Cardiac muscle cell (in vitro differentiated cells and primary cell): ENCODE measurements around the gene OAF. TPM values are rescaled to one million over a fixed set of nuclear protein-coding genes. Genes with fewer than 3 reads are reported as not detected.

ENCODE experiments used
- DNase-seq, 2 donors: peaks; one replicate each; pipeline versions ENCODE4 v3.0.0 to v3.0.0-alpha.2; 2010 to 2017; ENCODE audit warnings: low read depth in 1 of 2, low spot score in 1 of 2
- H3K27ac ChIP-seq: fragments of 200-600 bp; sonication (generic); 2 replicates; pipeline ENCODE4 v1.5.1; 2016
- H3K27me3 ChIP-seq: fragments of 200-600 bp; sonication (generic); 2 replicates; pipeline ENCODE4 v1.6.0; 2016; ENCODE audit warnings: control low read depth
- H3K36me3 ChIP-seq: fragments of 200-600 bp; sonication (generic); 2 replicates; pipeline ENCODE4 v1.5.1; 2016; ENCODE audit warnings: control low read depth
- H3K4me1 ChIP-seq: fragments of 200-600 bp; sonication (generic); 2 replicates; pipeline ENCODE4 v1.8.1; 2017; ENCODE audit warnings: low read depth, mild to moderate bottlenecking, mixed run types
- H3K4me3 ChIP-seq: fragments of 200-600 bp; sonication (generic); 2 replicates; pipeline ENCODE4 v1.5.1; 2016; ENCODE audit warnings: mild to moderate bottlenecking
- H3K9me3 ChIP-seq: fragments of 200-600 bp; sonication (generic); 2 replicates; pipeline ENCODE4 v1.5.1; 2017; ENCODE audit warnings: low read depth, mild to moderate bottlenecking, control low read depth
- polyA plus RNA-seq: library from polyadenylated mRNA; unstranded; fragments of >200 nt; fragmentation: Nextera tagmentation; extraction: Ambion mirVana; gene quantifications from 2 replicates; pipeline ENCODE4 v1.2.1, GENCODE V29; 2016
- total RNA-seq: library from RNA; depleted of rRNA; stranded (reverse); fragments of >200 nt; gene quantifications from 2 replicates; pipeline ENCODE4 v1.2.3, GENCODE V29; 2016
- TF ChIP-seq, protein P1 (sequence below): IDR thresholded peaks from 2 replicates; pipeline ENCODE4 v1.5.1; 2012; ENCODE audit warnings: low read depth, mild to moderate bottlenecking, low read length

OAF gene
- total and polyA plus RNA-seq, 2 experiments from 2014 or later = 11.3 to 12.0 TPM

DNA sequence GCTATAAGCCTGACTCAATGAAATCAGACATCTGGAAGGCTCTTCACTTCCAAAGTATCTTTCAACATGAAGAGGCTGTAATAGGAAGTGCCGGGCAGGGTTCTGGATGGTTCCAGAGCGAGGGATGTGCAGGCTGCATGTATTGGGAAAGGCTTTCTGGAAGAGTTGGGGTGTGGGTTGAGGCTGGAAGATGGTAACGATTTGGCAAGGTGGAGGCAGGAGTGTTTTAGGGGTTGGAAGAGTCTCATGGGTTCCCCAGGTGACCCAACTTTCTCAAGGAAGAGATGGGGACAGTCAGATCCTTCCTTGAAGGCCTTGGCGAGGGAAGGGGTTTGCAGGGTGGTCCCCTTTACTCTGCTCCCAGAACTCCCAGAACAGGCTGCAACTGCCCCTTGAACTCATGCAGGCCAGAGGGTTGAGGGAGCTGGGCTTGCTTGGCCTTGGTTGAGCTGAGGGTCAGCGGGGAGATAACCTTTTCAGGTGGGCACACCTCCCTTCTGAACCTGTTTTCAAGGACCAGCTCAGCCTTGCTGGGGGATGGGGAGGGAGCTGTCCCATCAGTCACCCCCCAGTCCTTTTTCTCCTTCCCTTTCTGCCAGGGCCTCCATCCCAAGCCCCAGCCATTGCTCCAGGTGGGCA is 19.7 kb downstream of the OAF start:
- Histone ChIP-seq H3K4me1 (no peaks in the 10 kb centered on the region), H3K9me3 (no peaks in the 10 kb centered on the region), H3K4me3 (no peak overlapping the region), H3K27ac (no peak overlapping the region), H3K36me3 (no peaks in the 10 kb centered on the region), H3K27me3 (peaks cover 39% of the 10 kb centered on the region)
- no peak for DNase-seq
- TF ChIP-seq, protein P1, sequence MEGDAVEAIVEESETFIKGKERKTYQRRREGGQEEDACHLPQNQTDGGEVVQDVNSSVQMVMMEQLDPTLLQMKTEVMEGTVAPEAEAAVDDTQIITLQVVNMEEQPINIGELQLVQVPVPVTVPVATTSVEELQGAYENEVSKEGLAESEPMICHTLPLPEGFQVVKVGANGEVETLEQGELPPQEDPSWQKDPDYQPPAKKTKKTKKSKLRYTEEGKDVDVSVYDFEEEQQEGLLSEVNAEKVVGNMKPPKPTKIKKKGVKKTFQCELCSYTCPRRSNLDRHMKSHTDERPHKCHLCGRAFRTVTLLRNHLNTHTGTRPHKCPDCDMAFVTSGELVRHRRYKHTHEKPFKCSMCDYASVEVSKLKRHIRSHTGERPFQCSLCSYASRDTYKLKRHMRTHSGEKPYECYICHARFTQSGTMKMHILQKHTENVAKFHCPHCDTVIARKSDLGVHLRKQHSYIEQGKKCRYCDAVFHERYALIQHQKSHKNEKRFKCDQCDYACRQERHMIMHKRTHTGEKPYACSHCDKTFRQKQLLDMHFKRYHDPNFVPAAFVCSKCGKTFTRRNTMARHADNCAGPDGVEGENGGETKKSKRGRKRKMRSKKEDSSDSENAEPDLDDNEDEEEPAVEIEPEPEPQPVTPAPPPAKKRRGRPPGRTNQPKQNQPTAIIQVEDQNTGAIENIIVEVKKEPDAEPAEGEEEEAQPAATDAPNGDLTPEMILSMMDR = no peak

DNA sequence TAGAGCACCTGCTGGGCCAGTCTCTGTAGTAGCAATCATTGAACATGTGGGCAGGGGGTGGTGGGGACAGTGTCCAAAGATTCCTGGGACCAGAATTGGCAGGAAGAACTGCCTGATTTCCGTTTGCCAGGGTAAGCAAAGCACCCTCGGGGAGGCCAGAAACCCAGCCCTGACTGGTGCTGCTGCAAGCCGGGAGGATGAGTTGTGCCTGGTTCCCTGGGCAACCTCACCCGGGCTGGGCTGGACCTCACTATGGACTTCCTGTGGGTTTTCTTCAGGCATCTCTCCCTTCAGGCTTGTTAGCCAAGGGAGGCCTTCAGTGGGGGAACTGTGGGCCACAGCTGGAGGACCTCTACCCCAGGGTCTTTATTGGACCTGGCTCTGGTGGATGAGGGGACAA is 21.1 kb downstream of the OAF start:
- DNase-seq = no peak
- Histone ChIP-seq H3K4me3 (no peak overlapping the region), H3K36me3 (no peaks in the 10 kb centered on the region), H3K4me1 (no peaks in the 10 kb centered on the region), H3K9me3 (no peaks in the 10 kb centered on the region), H3K27ac (no peak overlapping the region), H3K27me3 (peaks cover 39% of the 10 kb centered on the region)
- TF ChIP-seq, protein P1 = no peak

DNA sequence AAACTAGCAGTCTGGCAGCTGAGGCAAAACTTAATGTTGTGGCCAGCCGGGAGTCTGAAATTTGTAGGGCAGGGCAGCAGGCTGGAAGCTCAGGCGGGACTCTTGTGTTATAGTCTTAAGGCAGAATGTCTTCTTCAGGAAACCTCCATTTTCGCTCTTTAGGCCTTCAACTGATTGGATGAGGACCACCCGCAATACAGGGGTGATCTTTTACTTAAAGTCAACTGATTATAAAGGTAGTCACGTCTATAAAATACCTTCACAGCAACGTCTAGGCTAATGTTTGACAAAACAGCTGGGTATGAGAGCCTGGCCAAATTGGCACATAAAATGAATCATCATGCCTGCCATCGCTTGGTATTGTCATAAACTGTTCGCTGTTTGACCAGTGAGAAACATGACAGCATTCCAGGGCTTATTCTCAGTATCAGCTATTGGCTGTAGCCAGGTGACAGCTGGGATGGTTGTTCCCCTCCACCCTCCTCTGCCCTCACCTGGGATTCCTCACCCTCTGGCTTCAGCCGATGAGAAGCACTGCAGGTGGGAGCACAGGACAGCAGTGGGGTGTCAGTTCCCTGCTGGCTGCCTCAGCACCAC is 22.5 kb downstream of the OAF start:
- Histone ChIP-seq H3K4me1 (no peaks in the 10 kb centered on the region), H3K36me3 (no peaks in the 10 kb centered on the region), H3K27me3 (peaks cover 51% of the 10 kb centered on the region), H3K4me3 (no peak overlapping the region), H3K9me3 (no peaks in the 10 kb centered on the region), H3K27ac (no peak overlapping the region)
- no peak for DNase-seq
- TF ChIP-seq, protein P1 = no peak

DNA sequence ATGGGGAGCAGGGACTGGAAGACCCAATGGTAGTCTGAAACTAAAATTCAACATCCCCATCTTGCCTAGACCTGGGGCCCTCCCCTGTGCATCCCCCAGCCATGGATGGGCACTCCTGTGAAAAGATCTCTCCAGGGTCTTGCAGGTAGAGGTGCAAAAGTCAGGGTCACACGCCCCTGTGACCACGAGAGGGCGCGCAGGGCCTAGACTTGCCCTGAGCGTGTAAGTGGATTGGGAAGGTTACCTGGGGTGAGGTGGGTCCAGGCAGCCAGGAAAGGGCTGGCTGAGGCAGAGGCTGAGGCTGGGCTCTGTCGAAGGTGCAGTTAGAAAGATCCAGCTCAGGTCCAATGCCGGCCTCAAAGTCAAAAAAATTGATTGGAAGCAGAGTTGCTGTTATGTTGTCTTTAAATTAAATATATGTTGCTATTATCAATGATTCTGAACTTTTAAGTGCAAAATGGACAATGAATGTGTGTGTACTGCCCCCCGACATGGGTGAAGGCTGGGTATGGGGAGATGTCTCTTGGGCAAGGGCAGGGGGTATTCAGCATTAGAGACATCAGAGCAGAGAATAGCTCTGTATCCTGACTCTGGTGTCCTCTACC is 24.3 kb downstream of the OAF start:
- H3K27me3 ChIP-seq = peaks cover 68% of the 10 kb centered on the region
- no peaks in the 10 kb centered on the region for H3K9me3 ChIP-seq
- no peaks in the 10 kb centered on the region for H3K36me3 ChIP-seq
- TF ChIP-seq, protein P1 = peak; percentile 87
- H3K4me1 ChIP-seq = no peaks in the 10 kb centered on the region
- H3K27ac ChIP-seq = no peak overlapping the region
- no peak overlapping the region for H3K4me3 ChIP-seq
- peak; percentile 68 to 82 for DNase-seq

DNA sequence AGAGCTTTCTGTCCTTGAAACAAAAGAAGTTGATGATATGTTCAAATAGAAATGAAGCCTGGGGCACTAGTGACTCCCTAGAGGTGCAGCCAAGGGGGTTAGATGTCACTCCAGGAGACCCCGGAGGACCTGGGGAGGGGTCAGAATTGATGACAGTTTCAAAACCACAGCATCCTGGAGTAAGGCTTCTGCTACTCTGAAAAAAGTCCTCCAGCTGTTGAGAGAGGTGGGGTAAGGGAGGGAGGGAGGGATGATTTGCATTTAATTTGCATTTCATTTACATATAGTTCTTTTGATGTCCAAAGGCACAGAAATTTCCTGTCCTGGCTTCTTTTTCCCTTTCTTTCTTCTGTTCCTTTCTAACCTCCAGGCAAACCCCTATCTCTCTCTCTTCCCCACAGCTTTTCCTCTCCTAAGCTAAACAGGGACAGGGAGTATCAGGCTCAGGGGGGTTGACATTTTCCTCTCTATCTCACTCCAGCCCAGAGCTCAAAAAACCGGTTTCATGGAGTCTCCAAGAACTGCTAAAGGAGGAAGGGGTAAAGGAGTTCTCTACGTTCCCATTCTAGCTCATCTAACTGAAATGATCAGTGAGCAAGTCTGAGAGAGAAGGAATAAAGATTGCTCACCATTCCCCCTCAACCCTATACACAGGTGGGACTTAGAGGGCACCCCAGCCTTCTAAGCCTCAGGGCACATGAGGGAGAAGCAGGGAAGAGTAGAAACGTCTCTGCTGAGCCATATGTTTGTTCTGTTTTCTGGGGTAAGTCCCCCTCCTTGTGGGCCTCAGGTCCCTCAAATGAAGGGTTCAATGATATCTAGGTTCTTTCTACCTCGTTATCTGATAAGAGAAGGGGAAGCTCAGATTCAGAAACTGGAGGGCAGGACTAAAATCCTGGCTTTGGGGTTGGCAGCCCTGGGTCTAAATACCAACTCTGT is 25.6 kb downstream of the OAF start:
- DNase-seq = no peak
- Histone ChIP-seq H3K4me3 (no peak overlapping the region), H3K36me3 (no peaks in the 10 kb centered on the region), H3K9me3 (no peaks in the 10 kb centered on the region), H3K27me3 (peaks cover 79% of the 10 kb centered on the region), H3K27ac (no peak overlapping the region), H3K4me1 (no peaks in the 10 kb centered on the region)
- TF ChIP-seq, protein P1 = no peak
